M059J (cell line): ENCODE results near the gene QRSL1. TPM values are rescaled to one million over a fixed set of nuclear protein-coding genes. Genes with fewer than 3 reads are reported as not detected.
"Not testable (repeated sequence)": the region's sequence is repeated elsewhere in the genome, so short reads cannot be mapped to it uniquely, and the experiment has no call there.

ENCODE experiments used
- DNase-seq: peaks from one replicate; pipeline ENCODE4 v3.0.0-alpha.2; 2012; ENCODE audit warnings: low read depth
- total RNA-seq: library from RNA; depleted of rRNA; stranded (reverse); fragments of >200 nt; shearing (Covaris generic); gene quantifications from 2 replicates; pipeline ENCODE4 v1.2.3, GENCODE V29; 2014

The QRSL1 gene
- total RNA-seq, 1 experiment from 2014 or later: 17.0 TPM

DNA sequence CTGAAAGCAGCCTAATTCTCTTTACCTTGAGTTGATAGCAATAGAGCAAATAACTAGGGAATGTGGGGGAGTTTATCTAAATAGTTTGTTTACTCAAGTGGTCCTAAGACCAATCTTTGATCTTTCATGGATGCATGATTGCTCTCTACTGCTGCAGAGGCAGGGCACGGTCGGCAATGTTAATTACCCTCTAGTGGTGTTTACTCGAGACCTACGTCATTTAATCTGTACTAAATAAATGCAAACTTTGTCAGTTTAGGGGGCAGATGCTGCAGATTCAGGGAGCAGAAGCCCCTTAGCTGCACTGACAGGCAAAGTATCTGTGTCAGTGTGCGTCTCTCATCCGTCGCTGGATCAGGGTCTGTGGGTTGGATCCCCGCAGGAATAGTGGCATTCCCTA, 7.0 kb upstream of the QRSL1 start:
- no peak for DNase-seq

DNA sequence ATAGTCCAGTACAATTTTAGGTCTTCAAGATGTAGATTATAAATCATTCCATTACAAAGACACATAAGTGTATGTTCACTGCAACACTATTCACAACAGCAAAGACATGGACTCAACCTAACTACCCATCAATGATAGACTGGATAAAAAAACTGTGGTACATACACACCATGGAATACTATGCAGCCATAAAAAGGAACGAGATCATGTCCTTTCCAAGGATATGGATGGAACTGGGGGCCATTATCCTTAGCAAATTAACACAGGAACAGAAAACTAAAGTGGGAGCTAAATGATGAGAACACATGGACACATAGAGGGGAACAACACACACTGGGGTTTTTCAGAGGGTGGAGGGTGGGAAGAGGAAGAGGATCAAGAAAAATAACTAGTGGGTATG, 6.3 kb upstream of the QRSL1 start:
- no peak for DNase-seq

DNA sequence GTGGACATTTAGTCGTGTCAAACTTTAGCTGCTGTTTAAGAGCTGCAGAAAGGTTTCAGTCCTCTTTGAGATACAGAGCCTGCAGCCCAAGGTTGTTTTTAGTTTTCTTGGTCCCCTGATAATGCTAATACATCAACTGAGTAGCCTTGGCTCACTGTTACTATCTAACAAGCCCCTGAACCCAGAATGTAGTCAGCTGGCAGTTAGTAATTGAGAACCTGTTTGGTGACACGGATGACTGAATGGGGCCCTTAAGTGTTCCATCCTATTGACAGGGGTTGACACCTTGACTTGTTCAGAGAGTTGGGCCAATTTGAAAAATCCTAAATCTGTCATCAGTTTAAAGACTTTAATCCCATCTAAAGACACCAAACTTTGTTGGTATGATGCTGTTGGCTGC, 2.9 kb upstream of the QRSL1 start:
- no peak for DNase-seq

DNA sequence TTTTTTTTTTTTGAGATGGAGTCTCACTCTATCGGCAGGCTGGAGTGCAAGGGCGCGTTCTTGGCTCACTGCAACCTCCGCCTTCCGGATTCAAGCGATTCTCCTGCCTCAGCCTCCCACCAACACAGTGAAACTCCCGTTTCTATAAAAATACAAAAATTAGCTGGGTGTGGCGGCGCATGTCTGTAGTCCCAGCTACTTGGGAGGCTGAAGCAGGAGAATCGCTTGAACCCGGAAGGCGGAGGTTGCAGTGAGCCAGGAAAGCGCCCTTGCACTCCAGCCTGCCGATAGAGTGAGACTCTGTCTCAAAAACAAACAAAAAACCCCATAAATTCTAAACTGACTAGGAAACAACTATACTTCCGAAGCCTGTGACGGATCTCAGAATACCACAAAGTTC, 1.6 kb upstream of the QRSL1 start:
- DNase-seq: not testable (repeated sequence)

DNA sequence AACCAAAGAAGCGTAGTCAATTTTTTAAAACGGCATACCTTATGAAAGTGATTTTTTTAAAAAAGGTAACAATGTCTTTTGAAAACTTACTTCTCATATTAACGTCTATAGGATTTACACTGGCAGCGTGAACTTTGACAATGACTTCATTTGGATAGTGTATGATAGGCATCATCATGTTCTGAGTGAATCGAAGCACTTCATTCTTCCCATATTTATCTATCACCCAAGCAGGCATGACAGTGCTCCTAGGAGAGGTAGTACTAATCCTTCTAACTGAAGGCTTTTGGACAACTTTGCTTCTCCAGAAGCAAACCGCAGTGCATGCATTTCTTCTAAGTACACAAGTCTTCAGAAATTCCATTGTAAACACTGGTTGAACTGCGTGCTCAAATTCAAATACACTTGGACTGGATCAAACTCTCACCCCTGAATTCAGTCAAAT, 698 bp upstream of the QRSL1 start:
- no peak for DNase-seq

DNA sequence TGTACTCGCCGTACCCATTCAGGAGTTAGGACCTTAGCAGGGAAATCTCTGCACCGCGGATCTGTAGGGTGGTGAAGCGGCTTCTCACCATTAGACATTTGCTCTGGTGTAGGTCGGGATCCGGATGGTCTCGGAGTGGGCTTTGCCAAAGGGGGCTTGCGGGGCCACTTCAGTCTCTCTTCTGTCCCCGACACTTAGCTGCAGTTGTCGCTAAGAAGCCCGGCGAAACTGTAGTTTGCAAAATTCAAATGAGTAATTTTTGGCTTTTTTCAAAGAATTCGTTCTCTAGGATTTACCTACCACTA, 433 bp downstream of the QRSL1 start:
- no peak for DNase-seq

DNA sequence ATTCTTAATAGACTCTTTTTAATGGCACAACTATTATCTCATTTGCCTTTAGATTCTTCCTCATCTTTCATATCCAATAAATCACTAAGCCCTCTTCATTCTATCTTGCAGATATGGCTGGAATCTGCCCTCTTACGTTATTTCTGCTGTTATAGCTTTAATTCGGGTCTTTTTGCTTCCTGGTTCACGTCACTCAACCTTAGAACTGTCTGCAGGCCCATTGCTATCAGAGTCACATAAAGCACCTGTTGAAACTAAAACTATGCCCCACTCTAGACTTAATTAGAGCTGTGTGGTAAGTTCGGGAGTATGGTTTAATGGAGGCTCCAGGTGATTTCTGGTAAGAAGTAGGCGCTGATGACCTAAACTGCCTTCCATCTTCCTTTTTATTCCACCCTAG, 988 bp downstream of the QRSL1 start:
- no peak for DNase-seq

DNA sequence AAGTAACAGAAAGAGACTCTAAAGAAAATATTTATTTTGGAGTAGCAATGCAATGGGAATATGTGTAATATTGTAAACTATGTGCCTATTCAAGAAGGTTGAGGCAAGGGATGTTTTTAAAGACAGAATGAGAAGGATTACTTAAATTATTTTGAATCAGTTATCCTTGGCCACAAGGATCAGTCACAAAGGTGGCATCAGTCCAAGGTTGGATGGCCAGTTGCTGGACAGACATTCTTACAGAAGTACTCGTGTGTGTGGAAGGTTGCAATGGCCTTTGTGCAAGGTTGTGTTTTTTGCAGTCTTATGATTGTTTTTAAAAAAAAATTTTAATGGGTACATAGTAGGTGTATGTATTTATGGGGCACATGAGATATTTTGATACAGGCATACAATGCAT, 2.0 kb downstream of the QRSL1 start:
- DNase-seq: peak; percentile 77

DNA sequence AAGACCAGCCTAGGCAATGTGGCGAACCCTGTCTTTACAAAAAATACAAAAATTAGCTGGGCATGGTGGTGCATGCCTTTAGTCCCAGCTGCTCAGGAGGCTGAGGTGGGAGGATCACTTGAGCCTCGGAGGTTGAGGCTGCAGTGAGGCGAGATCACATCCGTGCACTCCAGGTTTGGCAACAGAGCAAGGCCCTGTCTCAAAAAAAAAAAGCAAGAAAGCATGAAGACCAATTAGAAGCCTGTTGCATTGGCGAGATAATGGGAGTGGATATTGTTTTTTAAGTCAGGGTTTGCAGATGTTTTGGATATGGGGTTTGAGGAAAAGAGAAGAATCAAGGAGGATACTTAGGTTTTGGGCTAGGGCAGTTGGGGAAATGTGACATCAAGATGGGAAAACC, 5.2 kb downstream of the QRSL1 start:
- no peak for DNase-seq

DNA sequence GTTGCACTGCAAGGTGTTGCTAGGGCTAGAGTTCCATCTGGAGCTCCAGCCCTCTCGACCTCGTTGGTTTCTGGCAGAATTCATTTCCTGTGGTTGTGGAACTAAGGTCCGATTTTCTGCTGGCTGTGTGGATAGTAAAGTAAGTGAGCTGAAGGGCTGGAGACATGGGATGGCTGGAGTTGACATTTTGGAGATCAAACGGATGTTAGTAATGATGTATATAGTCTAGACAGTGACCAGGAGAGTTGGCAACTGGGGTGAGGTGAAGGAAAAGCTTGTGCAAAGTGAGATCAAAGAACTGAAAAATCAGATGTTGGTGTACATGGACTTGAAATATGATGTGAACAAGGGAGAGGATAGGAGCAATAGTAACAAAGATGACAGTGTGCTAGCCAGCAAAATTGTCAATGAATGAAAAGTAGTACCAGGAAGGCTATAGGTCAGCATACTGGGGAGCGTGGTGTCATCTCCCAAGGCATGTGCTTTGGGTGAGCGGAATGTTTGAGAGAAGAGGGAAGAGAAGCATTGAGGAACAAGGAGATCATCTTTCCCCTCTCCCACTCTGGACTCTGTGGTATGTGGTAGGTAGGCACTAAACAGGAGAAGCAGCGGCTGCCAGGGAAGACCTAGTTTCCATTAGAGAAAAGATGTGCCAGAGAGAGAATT, 7.8 kb downstream of the QRSL1 start:
- DNase-seq: no peak

DNA sequence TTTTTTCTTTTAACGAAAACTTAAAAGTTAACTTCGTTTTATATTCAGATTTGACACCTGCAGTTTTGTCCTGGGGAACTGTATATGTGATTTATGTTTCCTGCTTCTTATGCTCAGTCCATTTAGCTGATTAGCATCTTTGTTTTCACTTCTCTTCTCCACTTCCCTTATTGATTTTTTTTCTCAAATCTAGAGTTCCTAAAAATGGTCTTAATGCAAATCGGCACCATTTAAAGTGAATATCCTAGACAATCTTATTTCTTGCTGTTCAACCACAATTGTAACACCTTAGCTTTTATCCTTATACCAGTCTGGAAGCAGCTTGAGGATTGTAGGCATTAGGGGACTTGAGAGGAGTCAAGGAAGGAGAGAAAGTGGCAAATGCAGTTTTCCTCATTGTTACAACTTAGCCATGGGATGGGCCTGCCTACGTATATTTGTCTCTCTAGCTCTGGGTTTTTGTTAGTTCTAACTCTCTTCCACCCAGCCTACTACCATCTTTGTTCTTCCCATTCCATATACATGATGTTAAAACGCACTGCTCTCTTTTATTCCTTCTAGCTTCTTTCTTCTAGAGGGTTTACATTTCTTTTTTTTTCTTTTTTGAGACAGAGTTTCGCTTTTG, 8.5 kb downstream of the QRSL1 start:
- DNase-seq: no peak

DNA sequence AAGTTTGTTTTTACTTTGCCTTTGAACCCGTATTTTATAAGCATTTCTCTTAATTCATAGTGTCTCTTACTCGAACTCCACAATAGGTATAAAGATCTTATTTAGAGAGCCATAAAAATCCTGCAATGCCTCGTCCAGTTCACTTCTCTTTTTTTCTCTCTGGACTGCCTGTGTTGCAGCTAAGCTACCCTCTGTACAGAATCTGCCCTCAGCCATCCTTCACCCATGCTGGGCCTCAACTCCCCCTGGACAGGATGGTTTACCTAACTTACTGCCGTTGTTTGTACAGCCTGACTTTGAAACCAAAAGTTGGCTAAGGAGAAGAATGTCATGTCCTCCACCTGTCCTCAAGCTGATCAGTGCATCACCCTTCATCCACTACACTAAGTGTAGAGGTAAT, 10.4 kb downstream of the QRSL1 start:
- no peak for DNase-seq

DNA sequence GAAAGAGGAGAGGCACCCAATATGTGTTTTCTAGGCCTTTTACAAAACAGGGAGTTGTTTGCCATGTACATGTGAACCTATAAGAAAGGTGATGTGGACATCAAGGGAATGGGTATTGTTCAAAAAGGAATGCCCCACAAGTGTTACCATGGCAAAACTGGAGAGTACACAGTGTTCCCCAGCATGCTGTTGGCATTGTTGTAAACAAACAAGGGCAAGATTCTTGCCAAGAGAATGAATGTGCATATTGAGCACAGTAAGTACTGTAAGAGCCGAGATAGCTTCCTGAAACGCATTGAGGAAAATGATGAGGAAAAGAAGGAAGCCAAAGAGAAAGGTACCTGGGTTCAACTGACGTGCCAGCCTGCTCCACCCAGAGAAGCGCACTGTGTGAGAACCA, 13.1 kb downstream of the QRSL1 start:
- DNase-seq: peak; percentile 20

DNA sequence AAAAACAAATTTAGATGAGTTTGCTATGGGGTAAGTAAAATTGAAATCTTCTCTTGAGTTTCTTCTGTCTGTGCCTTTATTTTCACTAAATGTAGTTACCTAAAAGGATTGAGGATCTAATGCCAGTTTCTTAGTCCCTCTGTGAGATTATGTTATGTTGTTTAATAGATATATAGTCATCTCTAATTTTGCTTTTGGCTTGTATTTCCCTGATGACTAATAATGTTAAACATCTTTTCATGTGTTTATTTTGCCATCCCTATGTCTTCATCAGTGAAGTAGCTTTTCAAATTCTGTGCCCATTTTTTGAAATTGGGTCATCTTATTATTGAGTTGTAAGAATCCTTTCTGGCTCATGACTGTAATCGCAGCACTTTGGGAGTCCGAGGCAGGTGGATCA, 13.7 kb downstream of the QRSL1 start:
- no peak for DNase-seq

DNA sequence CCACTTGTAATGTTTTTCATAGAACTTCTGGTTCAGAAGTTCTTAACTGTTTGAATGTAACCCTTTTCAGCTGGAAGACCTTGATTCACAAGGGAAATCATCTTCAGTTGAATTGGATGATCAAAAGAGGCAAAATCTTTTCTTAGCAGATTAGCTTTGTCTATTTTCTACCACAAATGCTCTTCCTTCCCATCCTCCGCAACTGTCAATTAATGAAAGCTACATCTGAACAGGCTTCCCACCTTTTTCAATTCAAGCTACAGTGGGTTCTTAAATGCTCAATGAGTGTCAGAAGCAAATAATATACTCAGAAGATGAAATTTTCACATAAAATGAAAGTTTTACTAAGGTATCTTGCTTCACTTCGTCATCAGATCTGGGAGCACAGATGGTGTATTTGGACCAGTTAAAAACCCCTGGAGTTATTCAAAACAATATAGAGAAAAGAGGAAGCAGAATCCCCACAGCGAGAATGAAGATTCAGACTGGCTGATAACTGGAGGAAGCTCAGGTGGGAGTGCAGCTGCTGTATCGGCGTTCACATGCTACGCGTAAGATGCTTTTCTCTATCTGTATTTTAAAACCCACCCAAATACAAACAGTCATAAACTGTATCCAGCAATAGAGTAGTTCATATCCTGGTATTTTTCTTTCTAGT, 19.4 kb downstream of the QRSL1 start:
- DNase-seq: no peak

DNA sequence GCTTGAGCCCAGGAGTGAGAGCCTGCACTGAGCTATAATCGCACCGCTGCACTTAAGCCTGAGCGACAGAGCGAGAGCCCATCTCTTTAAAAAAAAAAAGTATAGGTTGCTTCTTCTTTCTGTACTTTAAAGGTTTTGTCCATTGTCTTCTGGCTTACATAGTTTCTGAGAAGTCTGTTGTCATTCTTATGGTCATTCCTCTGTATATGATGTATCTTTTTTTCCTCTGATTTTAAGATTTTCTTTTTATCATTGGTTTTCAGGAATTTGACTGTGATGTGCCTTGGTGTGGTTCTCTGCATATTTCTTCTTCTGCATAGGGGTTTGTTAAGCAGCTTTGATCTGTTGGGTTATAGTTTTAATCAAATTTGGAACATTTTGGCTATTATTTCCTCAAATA, 29.1 kb downstream of the QRSL1 start:
- peak; percentile 42 for DNase-seq

DNA sequence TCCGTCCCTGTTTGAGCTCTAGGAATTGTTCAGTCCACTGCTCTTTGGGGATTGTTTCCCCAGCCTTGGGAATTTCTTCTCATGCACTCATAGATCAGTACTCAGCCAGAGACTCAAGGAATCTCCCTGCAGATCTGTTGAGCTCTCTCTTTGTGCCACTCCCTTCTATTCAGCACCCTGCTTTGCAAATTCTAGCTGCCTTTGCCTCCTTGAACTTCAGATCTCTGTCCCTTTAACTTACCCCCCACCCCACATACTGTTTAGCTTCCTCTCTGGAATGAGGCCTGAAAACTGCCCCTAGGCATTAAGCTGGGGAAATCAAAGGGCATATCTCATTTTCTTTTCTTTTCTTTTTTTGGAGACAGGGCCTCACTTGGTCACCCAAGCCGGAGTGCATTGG, 30.5 kb downstream of the QRSL1 start:
- no peak for DNase-seq

DNA sequence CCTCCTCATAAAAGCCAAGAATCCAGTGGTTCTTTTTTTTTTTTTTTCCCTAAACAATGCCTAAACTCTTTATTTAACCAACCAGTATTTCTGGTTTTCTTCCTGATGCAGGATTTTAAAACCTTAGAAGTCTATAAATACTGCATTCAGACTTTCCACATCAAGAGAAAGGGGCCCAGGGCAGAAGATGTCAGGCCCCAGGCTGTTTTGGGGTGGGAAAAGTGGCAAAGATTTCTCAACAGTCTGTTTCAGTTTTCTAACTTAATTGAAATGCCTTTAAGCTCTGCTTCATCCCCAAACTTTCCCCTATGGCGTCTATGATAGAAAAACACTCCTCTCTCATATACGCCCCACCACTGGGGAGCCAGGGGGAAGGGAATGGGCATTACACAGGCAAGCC, 33.1 kb downstream of the QRSL1 start:
- DNase-seq: no peak

DNA sequence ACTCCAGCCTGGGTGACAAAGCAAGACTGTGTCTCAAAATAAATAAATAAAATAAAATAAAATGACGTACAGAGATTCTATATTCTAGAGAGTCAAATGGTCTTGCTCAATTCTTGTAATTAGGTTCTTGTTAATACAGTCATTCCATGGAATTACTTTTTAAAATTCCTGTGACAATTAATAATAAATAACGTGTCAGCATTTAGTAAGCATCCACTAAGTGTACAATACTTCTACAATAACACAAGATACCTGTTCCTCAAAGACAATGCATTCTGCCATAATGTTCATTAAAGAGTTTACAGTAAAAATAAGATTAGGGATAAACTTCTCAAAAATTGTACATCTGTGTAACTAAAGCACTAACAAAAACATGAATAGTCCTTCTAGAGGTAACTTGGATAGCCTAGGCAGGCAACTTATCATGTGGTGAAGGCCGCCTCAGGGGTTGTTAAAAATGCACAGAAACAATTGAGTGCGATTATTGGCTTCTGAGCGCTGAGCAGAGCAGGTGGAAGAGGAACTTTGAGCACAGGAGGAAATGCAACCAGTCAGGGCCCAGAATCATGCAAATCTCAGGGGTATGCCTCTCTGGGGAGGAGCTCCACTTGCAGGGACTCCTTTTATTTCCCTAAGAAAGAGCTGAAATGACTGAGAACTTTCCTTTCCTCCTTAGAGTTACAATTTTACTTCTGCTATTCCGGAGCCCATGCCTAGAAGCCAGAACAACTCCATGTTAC, 37.1 kb downstream of the QRSL1 start:
- DNase-seq: no peak

DNA sequence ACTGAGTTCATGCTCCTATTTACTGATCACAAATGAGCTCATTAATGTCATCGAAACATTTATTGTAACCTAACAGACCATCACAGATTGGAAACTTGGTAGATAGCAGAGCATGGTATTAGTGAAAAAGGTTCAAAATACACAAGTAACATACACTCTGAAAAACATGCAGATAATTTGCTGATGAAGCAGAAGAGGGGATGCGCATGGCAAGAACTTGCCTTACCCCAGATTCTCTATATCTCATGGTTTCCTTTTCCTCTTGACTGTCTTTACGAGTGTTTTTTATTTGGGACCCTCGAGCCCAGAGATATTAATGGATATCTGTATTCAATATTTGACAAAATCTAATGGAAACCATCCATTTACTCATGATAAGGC, 37.6 kb downstream of the QRSL1 start:
- no peak for DNase-seq

DNA sequence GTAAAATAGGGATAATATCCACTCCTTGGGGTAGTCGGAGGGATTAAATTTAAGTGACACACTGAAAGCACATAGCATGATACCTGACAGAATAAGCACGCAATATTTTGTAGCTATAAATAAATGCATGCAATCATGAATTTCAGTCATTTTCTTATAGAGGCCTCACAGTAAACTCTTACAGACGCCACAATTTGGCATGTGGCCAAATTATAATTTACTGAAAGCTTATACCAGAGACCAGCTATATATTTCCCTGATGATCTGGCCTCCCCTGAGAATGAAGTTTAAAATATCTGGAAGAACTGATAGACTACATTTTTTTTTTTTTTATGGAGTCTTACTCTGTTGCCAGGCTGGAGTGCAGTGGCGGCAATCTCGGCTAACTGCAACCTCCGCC, 40.9 kb downstream of the QRSL1 start:
- no peak for DNase-seq

DNA sequence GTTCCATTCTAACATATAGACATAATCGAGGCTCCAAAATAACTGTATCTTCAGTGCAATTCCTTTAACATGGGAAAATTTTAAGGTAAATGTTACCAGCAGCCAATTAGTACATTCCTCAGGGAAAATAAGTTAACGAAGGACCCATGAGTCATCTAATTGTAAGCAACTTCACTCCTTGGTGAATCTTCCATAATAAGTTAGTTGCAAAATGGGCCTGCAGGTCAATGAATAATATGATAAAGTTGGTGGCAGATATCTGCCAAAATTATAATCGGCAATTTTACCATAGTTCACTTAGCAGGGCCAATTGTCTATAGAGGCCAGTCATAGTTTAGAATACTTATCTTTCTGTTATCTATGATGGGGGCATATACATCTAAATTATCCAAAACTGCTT, 42.3 kb downstream of the QRSL1 start:
- no peak for DNase-seq
